Measurements from ENCODE around the gene NDUFS3. TPM values are rescaled to one million over a fixed set of nuclear protein-coding genes. Genes with fewer than 3 reads are reported as not detected.
A peak's percentile ranks its signal among the peaks of the same experiment; 100 is the strongest.

NDUFS3 gene
- total and polyA plus RNA-seq, 5 donors from 2014 or later = 70.6 to 129 (median 120) TPM

- Mint-ChIP-seq H3K27ac (no peak overlapping the region), H3K36me3 (peaks cover 8% of the 10 kb centered on the region), H3K4me3 (no peak overlapping the region), H3K9me3 (no peaks in the 10 kb centered on the region), H3K27me3 (peaks cover 34% of the 10 kb centered on the region), H3K4me1 (peaks cover 0 to 9% (median 0%) of the 10 kb centered on the region in 4 donors)
- no peaks in the 10 kb centered on the region for H3K9me3 ChIP-seq (ENCODE audit: control insufficient read depth in 2 of 2, low read length in 2 of 2)
- H3K27ac ChIP-seq (ENCODE audit: insufficient read depth, low read length, poor library complexity, severe bottlenecking) = no peak overlapping the region
- peaks cover 8% of the 10 kb centered on the region for H3K4me1 ChIP-seq (ENCODE audit: control insufficient read depth, insufficient read depth, low read length, poor library complexity, severe bottlenecking)
- no peaks in the 10 kb centered on the region for H3K36me3 ChIP-seq (ENCODE audit: control insufficient read depth, insufficient read depth, low read length)
- DNase-seq (no peak), ATAC-seq (ENCODE audit: low read depth in 2 of 2) (no peak)
- peaks cover 17% of the 10 kb centered on the region for H3K27me3 ChIP-seq (ENCODE audit: control insufficient read depth, insufficient read depth, low read length)
- no peak overlapping the region for H3K4me3 ChIP-seq (ENCODE audit: low read depth, low read length)
These were observed 14.1 kb downstream of the NDUFS3 start for GRCh38 chr11:47592970-47593369.

DNA sequence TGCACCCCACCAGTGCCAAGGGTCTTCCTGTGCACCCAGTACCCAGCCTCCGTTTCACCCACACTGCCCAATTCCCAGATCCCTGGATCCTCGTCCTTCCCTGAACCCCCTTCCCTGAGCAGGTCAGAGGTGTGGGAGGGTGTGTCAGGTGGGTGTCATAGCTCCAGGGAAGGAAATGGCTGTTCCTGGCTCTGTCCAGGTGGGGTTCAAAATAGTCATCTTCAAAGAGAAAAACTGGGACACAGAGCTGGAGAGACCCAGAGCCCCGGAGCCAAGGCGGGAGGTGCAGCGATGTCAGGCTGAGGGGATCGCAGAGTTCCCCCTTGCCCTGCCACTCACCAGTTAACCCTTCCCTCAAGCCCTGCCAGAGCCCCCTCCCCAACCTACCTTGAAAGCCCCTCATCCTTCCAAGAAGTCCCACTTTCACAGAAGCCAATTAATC lies 14.6 kb downstream of the NDUFS3 start:
- H3K27ac Mint-ChIP-seq = no peak overlapping the region
- Histone ChIP-seq H3K27me3 (ENCODE audit: control insufficient read depth, insufficient read depth, low read length) (peaks cover 17% of the 10 kb centered on the region), H3K27ac (ENCODE audit: insufficient read depth, low read length, poor library complexity, severe bottlenecking) (no peak overlapping the region), H3K4me3 (ENCODE audit: low read depth, low read length) (no peak overlapping the region), H3K4me1 (ENCODE audit: control insufficient read depth, insufficient read depth, low read length, poor library complexity, severe bottlenecking) (peaks cover 8% of the 10 kb centered on the region), H3K9me3 (ENCODE audit: control insufficient read depth in 2 of 2, low read length in 2 of 2) (no peaks in the 10 kb centered on the region), H3K36me3 (ENCODE audit: control insufficient read depth, insufficient read depth, low read length) (no peaks in the 10 kb centered on the region)
- ATAC-seq (ENCODE audit: low read depth in 2 of 2) = no peak
- peak overlapping the region in 2 of 4 donors; percentile 27 to 67 for H3K4me3 Mint-ChIP-seq
- H3K4me1 Mint-ChIP-seq = peaks cover 0 to 9% (median 0%) of the 10 kb centered on the region in 4 donors
- peaks cover 8% of the 10 kb centered on the region for H3K36me3 Mint-ChIP-seq
- H3K9me3 Mint-ChIP-seq = peaks cover 0 to 2% (median 0%) of the 10 kb centered on the region in 7 donors
- H3K27me3 Mint-ChIP-seq = peaks cover 35% of the 10 kb centered on the region
- DNase-seq = no peak

DNA sequence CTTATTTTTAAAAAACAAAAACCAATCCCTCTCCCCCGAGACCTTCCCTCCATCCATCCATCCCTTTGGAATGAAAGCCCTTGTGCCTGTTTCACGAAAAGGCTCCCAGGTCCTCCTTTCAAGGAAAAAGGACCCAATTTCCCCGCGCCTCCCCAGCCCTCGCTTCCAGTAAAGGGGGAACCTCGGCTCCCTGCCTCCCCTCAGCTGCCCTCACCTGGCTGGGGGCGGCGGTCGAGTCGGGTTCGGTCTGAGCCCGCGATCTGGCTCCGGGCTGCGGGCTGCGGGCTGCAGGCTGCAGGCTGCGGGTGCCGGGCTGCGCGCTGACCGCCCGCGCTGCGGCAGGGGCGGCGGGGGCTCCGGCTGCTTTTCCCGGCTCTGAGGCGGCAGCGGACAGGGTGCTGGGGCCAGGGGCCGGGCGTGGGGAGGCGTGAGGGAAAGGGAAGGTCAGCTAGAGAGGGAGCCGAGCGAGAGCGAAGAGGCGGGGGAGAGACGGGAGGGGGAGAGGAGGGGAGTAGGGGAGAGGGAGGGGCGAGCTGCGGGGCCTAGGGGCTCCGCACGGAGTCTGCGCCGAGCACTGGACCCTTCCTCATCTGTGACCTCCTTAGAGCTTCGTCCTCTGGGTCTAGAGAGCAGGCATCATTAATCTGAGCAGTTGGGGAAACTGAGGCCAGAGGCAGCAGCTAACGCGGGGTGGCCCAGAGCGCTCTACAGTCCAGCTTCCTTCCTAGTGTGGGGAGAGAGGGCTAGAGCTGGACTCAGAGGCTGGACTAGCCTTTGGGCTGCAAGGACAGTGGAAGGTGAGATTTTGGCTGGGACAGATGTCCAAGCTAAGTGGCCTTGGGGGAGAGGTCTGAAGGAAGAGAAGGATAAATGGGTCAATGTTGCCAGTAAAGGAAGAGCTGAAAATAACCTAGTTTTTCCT lies 15.3 kb downstream of the NDUFS3 start, which contains the start of gene C1QTNF4:
Gene C1QTNF4 (minus strand): TSS at position 478 of the 922 bp plus-strand sequence. CDS start 3,601 bp downstream, outside the sequence.
- H3K36me3 Mint-ChIP-seq = peaks cover 8% of the 10 kb centered on the region
- ATAC-seq (ENCODE audit: low read depth in 2 of 2) (no peak), DNase-seq (no peak)
- Histone ChIP-seq H3K27me3 (ENCODE audit: control insufficient read depth, insufficient read depth, low read length) (peaks cover 17% of the 10 kb centered on the region), H3K4me1 (ENCODE audit: control insufficient read depth, insufficient read depth, low read length, poor library complexity, severe bottlenecking) (peaks cover 8% of the 10 kb centered on the region), H3K36me3 (ENCODE audit: control insufficient read depth, insufficient read depth, low read length) (no peaks in the 10 kb centered on the region), H3K4me3 (ENCODE audit: low read depth, low read length) (no peak within 1 kb of the TSS), H3K9me3 (ENCODE audit: control insufficient read depth in 2 of 2, low read length in 2 of 2) (no peaks in the 10 kb centered on the region), H3K27ac (ENCODE audit: insufficient read depth, low read length, poor library complexity, severe bottlenecking) (no peak within 1 kb of the TSS)
- peak within 1 kb of the TSS in 1 of 3 donors; percentile 21 for H3K27ac Mint-ChIP-seq
- peak within 1 kb of the TSS in 2 of 4 donors; percentile 27 to 67 for H3K4me3 Mint-ChIP-seq
- H3K27me3 Mint-ChIP-seq = peaks cover 38% of the 10 kb centered on the region
- peaks cover 0 to 9% (median 0%) of the 10 kb centered on the region in 4 donors for H3K4me1 Mint-ChIP-seq
- peaks cover 0 to 2% (median 0%) of the 10 kb centered on the region in 7 donors for H3K9me3 Mint-ChIP-seq

- peaks cover 36% of the 10 kb centered on the region for H3K27me3 Mint-ChIP-seq
- Histone ChIP-seq H3K27me3 (ENCODE audit: control insufficient read depth, insufficient read depth, low read length) (peaks cover 17% of the 10 kb centered on the region), H3K4me1 (ENCODE audit: control insufficient read depth, insufficient read depth, low read length, poor library complexity, severe bottlenecking) (peaks cover 8% of the 10 kb centered on the region), H3K9me3 (ENCODE audit: control insufficient read depth in 2 of 2, low read length in 2 of 2) (no peaks in the 10 kb centered on the region), H3K36me3 (ENCODE audit: control insufficient read depth, insufficient read depth, low read length) (no peaks in the 10 kb centered on the region), H3K4me3 (ENCODE audit: low read depth, low read length) (no peak overlapping the region), H3K27ac (ENCODE audit: insufficient read depth, low read length, poor library complexity, severe bottlenecking) (no peak overlapping the region)
- H3K4me1 Mint-ChIP-seq = peaks cover 0 to 9% (median 0%) of the 10 kb centered on the region in 4 donors
- H3K4me3 Mint-ChIP-seq = no peak overlapping the region
- H3K27ac Mint-ChIP-seq = no peak overlapping the region
- peaks cover 8% of the 10 kb centered on the region for H3K36me3 Mint-ChIP-seq
- ATAC-seq (ENCODE audit: low read depth in 2 of 2) = no peak
- no peak for DNase-seq
- H3K9me3 Mint-ChIP-seq = peaks cover 0 to 2% (median 0%) of the 10 kb centered on the region in 7 donors
These were observed 16.2 kb downstream of the NDUFS3 start for GRCh38 chr11:47595029-47595428.

DNA sequence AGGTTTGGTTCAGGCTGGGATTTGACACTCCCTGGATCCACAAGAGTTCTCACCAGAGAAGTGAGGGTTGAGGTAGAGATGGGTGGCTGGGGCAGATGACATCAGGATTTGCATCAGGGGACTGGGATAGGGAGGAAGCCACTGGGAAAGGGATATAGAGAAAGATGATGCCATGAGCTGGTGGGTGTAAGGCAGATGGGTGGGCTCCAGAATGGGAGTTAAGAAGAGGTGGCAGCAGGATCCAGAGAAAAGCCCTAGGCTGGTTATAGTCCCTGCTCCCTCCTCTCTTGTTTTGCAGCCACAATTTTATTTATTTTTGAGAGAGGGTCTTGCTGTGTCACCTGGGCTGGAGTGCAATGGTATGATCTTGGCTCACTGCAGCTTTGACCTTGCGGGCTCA lies 17.1 kb downstream of the NDUFS3 start:
- H3K4me3 ChIP-seq (ENCODE audit: low read depth, low read length) = no peak overlapping the region
- H3K27ac ChIP-seq (ENCODE audit: insufficient read depth, low read length, poor library complexity, severe bottlenecking) = no peak overlapping the region
- peaks cover 8% of the 10 kb centered on the region for H3K4me1 ChIP-seq (ENCODE audit: control insufficient read depth, insufficient read depth, low read length, poor library complexity, severe bottlenecking)
- no peaks in the 10 kb centered on the region for H3K36me3 ChIP-seq (ENCODE audit: control insufficient read depth, insufficient read depth, low read length)
- DNase-seq (no peak), ATAC-seq (ENCODE audit: low read depth in 2 of 2) (no peak)
- peaks cover 17% of the 10 kb centered on the region for H3K27me3 ChIP-seq (ENCODE audit: control insufficient read depth, insufficient read depth, low read length)
- peaks cover 36% of the 10 kb centered on the region for H3K27me3 Mint-ChIP-seq
- H3K27ac Mint-ChIP-seq = no peak overlapping the region
- H3K4me1 Mint-ChIP-seq = peaks cover 0 to 9% (median 0%) of the 10 kb centered on the region in 4 donors
- peaks cover 0 to 2% (median 0%) of the 10 kb centered on the region in 7 donors for H3K9me3 Mint-ChIP-seq
- H3K36me3 Mint-ChIP-seq = peaks cover 8% of the 10 kb centered on the region
- H3K4me3 Mint-ChIP-seq = no peak overlapping the region
- no peaks in the 10 kb centered on the region for H3K9me3 ChIP-seq (ENCODE audit: control insufficient read depth in 2 of 2, low read length in 2 of 2)

- Mint-ChIP-seq H3K36me3 (peaks cover 6% of the 10 kb centered on the region), H3K4me3 (no peak overlapping the region), H3K4me1 (no peaks in the 10 kb centered on the region), H3K27ac (no peak overlapping the region), H3K27me3 (peaks cover 14% of the 10 kb centered on the region), H3K9me3 (peaks cover 0 to 2% (median 0%) of the 10 kb centered on the region in 7 donors)
- Histone ChIP-seq H3K4me3 (ENCODE audit: low read depth, low read length) (no peak overlapping the region), H3K36me3 (ENCODE audit: control insufficient read depth, insufficient read depth, low read length) (no peaks in the 10 kb centered on the region), H3K27ac (ENCODE audit: insufficient read depth, low read length, poor library complexity, severe bottlenecking) (no peak overlapping the region), H3K27me3 (ENCODE audit: control insufficient read depth, insufficient read depth, low read length) (no peaks in the 10 kb centered on the region), H3K9me3 (ENCODE audit: control insufficient read depth in 2 of 2, low read length in 2 of 2) (no peaks in the 10 kb centered on the region), H3K4me1 (ENCODE audit: control insufficient read depth, insufficient read depth, low read length, poor library complexity, severe bottlenecking) (no peaks in the 10 kb centered on the region)
- DNase-seq = no peak
- no peak for ATAC-seq (ENCODE audit: low read depth in 2 of 2)
These were observed 21.0 kb downstream of the NDUFS3 start for GRCh38 chr11:47599902-47600301.

- H3K36me3 Mint-ChIP-seq = peaks cover 20% of the 10 kb centered on the region
- H3K9me3 ChIP-seq (ENCODE audit: control insufficient read depth in 2 of 2, low read length in 2 of 2) = no peaks in the 10 kb centered on the region
- H3K27me3 ChIP-seq (ENCODE audit: control insufficient read depth, insufficient read depth, low read length) = no peaks in the 10 kb centered on the region
- H3K4me1 ChIP-seq (ENCODE audit: control insufficient read depth, insufficient read depth, low read length, poor library complexity, severe bottlenecking) = no peaks in the 10 kb centered on the region
- no peak overlapping the region for H3K27ac Mint-ChIP-seq
- no peak overlapping the region for H3K4me3 Mint-ChIP-seq
- no peak overlapping the region for H3K4me3 ChIP-seq (ENCODE audit: low read depth, low read length)
- peaks cover 0 to 1% (median 0%) of the 10 kb centered on the region in 7 donors for H3K9me3 Mint-ChIP-seq
- ATAC-seq (ENCODE audit: low read depth in 2 of 2) (no peak), DNase-seq (no peak)
- H3K4me1 Mint-ChIP-seq = no peaks in the 10 kb centered on the region
- H3K27ac ChIP-seq (ENCODE audit: insufficient read depth, low read length, poor library complexity, severe bottlenecking) = no peak overlapping the region
- no peaks in the 10 kb centered on the region for H3K36me3 ChIP-seq (ENCODE audit: control insufficient read depth, insufficient read depth, low read length)
- peaks cover 11% of the 10 kb centered on the region for H3K27me3 Mint-ChIP-seq
These were observed 24.4 kb downstream of the NDUFS3 start for GRCh38 chr11:47603295-47603694.
